D721Med (cell line): ENCODE measurements around the gene BARHL1.

ENCODE experiments used
- DNase-seq: peaks from one replicate; pipeline ENCODE4 v3.0.0; 2011; ENCODE audit warnings: low spot score; ENCODE audit not compliant: insufficient read length
- FAIRE-seq: peaks from 2 replicates; lab custom pipeline; 2011; peaks lifted over from hg19 to GRCh38; lab: Jason Lieb, UNC
- TF ChIP-seq, protein P1 (sequence below): IDR thresholded peaks from 2 replicates; pipeline ENCODE4 v1.5.1; 2012; ENCODE audit warnings: mild to moderate bottlenecking, control low read depth; ENCODE audit not compliant: insufficient read depth; ENCODE audit errors: missing control alignments

Gene BARHL1

DNA sequence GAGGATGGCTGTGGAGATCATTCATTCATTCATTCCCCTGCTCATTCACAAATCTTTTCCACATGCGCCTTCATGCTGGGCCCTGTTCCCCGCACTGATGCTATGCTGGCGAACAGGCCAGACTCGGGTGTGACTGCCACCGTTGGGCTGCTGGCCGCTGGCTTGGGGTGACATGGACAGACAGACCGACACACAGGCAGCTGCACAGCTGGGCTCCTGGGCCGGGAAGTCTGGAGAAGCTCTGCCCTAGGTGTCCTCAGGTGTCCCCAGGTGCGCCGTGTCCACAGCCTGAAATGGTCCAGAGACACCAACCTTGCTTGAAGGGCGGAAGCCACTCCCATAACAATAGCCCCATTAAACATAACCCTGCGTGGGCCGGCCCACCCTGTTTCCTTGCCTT is 35.0 kb upstream of the BARHL1 start:
- FAIRE-seq (no peak), DNase-seq (no peak)
- TF ChIP-seq, protein P1, sequence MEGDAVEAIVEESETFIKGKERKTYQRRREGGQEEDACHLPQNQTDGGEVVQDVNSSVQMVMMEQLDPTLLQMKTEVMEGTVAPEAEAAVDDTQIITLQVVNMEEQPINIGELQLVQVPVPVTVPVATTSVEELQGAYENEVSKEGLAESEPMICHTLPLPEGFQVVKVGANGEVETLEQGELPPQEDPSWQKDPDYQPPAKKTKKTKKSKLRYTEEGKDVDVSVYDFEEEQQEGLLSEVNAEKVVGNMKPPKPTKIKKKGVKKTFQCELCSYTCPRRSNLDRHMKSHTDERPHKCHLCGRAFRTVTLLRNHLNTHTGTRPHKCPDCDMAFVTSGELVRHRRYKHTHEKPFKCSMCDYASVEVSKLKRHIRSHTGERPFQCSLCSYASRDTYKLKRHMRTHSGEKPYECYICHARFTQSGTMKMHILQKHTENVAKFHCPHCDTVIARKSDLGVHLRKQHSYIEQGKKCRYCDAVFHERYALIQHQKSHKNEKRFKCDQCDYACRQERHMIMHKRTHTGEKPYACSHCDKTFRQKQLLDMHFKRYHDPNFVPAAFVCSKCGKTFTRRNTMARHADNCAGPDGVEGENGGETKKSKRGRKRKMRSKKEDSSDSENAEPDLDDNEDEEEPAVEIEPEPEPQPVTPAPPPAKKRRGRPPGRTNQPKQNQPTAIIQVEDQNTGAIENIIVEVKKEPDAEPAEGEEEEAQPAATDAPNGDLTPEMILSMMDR: no peak

DNA sequence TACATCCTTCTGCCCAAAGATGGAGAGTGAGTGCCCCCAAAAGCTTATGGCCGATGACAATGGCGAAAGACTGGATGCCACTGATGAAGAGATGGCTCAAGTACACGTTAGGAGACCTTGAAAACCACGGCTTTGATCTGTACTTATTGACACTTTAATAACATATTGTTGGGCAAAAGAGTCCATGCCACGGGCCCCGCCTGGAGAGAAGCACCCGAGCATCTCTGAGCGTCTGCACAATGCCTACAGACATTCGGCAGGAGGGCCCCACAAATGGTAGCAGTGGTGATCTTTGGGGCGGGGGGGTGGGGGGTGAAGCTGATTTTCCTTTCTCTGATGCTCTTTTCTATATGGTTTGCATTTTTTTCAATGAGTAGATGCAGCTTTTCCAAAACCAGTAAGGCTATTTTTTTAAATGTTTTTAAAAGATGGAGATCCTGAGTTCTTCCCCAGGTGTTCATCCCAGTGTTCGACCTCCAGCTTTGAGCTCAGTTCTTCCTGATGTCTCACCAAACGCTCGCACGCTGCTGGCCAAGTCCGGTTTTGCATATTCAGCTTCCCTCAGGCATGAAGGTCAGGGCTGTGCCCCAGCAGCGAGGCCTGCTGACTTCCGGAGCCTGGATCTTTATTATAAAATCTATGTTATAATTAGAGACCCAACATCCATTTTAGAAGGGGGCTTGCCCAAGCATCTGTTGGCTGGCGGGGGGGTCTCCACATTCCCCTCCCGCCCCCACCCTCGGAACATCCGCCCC is 34.3 kb upstream of the BARHL1 start:
- DNase-seq (no peak), FAIRE-seq (no peak)
- TF ChIP-seq, protein P1: no peak

- FAIRE-seq (no peak), DNase-seq (no peak)
- TF ChIP-seq, protein P1: no peak
Observed at GRCh38 chr9:132548751-132549640, 33.4 kb upstream of the BARHL1 start.

DNA sequence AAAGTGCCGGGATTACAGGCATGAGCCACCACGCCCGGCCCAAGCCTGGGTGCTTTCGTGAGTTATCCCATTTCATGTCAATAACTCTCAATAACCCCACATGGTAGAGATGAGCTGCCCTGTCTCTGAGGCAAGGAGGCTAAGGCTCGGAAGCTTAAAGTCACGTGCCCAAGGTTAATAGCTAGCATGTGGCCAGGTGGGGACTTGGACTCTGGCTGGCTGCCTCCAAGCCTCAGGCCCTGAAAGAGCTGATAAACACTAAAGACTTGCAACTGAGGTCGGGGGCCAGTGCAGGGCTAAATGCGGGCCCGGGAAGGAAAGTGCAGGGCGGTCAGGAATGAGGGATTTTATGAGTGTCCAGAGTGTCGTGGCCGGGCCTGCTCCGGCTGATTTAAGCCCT is 30.9 kb upstream of the BARHL1 start:
- TF ChIP-seq, protein P1: no peak
- DNase-seq: no peak
- no peak for FAIRE-seq

GRCh38 chr9:132552041-132552440 is 30.4 kb upstream of the BARHL1 start:
- TF ChIP-seq, protein P1: no peak
- FAIRE-seq (no peak), DNase-seq (no peak)

GRCh38 chr9:132554755-132555154 is 27.7 kb upstream of the BARHL1 start:
- DNase-seq: no peak
- no peak for FAIRE-seq
- TF ChIP-seq, protein P1: no peak
